ENCODE results near the gene DOK5.
"Not testable (repeated sequence)": the region's sequence is repeated elsewhere in the genome, so short reads cannot be mapped to it uniquely, and the experiment has no call there.

DOK5 gene

GRCh38 chr20:54470697-54471096 lies 4.7 kb upstream of the DOK5 start:
- DNase-seq (ENCODE audit: low read depth in 2 of 2) = no peak

- DNase-seq (ENCODE audit: low read depth in 2 of 2) = no peak
These were observed 2.8 kb upstream of the DOK5 start for GRCh38 chr20:54472607-54473006.

GRCh38 chr20:54473340-54473739 lies 2.1 kb upstream of the DOK5 start:
- DNase-seq (ENCODE audit: low read depth in 2 of 2) = no peak

- DNase-seq (ENCODE audit: low read depth in 2 of 2) = no peak
These were observed 1.3 kb upstream of the DOK5 start for GRCh38 chr20:54474046-54474445.

GRCh38 chr20:54474866-54475265 lies 527 bp upstream of the DOK5 start:
- no peak for DNase-seq (ENCODE audit: low read depth in 2 of 2)

- no peak for DNase-seq (ENCODE audit: low read depth in 2 of 2)
These were observed 996 bp downstream of the DOK5 start for GRCh38 chr20:54476169-54477009.

- peak; percentile 32 for DNase-seq (ENCODE audit: low read depth in 2 of 2)
These were observed 2.0 kb downstream of the DOK5 start for GRCh38 chr20:54477191-54477955.

GRCh38 chr20:54479138-54479906 lies 3.9 kb downstream of the DOK5 start:
- DNase-seq (ENCODE audit: low read depth in 2 of 2) = no peak

- not testable (repeated sequence) for DNase-seq (ENCODE audit: low read depth in 2 of 2)
These were observed 4.5 kb downstream of the DOK5 start for GRCh38 chr20:54479937-54480336.

- no peak for DNase-seq (ENCODE audit: low read depth in 2 of 2)
These were observed 6.0 kb downstream of the DOK5 start for GRCh38 chr20:54481442-54481841.

- DNase-seq (ENCODE audit: low read depth in 2 of 2) = no peak
These were observed 10.2 kb downstream of the DOK5 start for GRCh38 chr20:54485631-54486030.

- DNase-seq (ENCODE audit: low read depth in 2 of 2) = no peak
These were observed 11.2 kb downstream of the DOK5 start for GRCh38 chr20:54486585-54486984.

GRCh38 chr20:54488442-54488841 lies 13.0 kb downstream of the DOK5 start:
- no peak for DNase-seq (ENCODE audit: low read depth in 2 of 2)

- no peak for DNase-seq (ENCODE audit: low read depth in 2 of 2)
These were observed 16.1 kb downstream of the DOK5 start for GRCh38 chr20:54491506-54491905.

GRCh38 chr20:54494303-54495006 lies 19.1 kb downstream of the DOK5 start:
- no peak for DNase-seq (ENCODE audit: low read depth in 2 of 2)

GRCh38 chr20:54497931-54498718 lies 22.7 kb downstream of the DOK5 start:
- no peak for DNase-seq (ENCODE audit: low read depth in 2 of 2)

- DNase-seq (ENCODE audit: low read depth in 2 of 2) = no peak
These were observed 23.7 kb downstream of the DOK5 start for GRCh38 chr20:54499111-54499510.

GRCh38 chr20:54502179-54502578 lies 26.8 kb downstream of the DOK5 start:
- peak in 1 of 2 experiments; percentile 24 for DNase-seq (ENCODE audit: low read depth in 2 of 2)

GRCh38 chr20:54506643-54507042 lies 31.2 kb downstream of the DOK5 start:
- DNase-seq (ENCODE audit: low read depth in 2 of 2) = no peak

GRCh38 chr20:54510541-54511129 lies 35.2 kb downstream of the DOK5 start:
- DNase-seq (ENCODE audit: low read depth in 2 of 2) = no peak
